ENCODE results near the gene DAPK3.
"Not testable (repeated sequence)": the region's sequence is repeated elsewhere in the genome, so short reads cannot be mapped to it uniquely, and the experiment has no call there.

Gene DAPK3

DNA sequence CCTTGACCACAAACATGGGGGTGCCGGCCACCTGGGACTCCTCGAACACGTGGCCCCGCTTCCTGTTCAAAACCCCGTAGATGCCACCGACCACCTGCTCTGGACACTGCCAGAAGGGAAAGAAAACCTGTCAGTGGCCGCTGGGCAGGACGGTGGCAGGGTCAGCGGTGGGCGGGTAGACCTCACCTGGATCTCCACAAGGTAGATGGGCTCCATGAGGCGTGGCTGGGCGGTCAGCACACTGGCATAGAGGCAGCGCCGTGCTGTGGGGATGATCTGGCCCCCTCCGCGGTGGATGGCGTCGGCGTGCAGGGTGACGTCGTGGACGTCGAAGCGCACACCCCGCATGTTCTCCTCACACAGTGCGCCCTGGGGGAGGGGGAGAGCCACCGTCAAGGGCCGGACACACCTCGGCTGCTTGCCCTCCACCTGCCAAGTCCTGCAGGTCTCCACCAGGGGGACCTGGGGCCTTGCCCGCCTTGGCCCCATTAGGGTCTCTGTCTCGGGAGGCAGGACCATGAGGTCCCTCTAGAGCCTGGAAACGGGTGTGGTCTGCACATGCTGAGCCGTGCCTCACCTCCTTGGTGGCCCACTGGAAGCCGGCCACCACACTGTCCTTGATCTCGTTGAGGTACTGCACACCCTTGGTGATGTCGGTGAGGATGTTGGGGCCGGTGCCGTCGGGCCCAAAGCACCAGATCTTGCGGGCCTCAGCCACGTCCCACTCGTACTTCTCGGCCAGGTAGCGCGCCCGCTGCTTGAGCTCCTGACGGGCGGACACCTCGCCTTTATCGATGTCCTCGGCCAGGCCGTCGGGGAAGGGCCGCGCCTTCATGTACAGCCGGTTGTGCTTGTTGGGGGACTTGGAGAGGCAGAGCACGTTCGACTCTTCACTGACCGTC lies 6.6 kb upstream of the DAPK3 start:
- no peak for DNase-seq

DNA sequence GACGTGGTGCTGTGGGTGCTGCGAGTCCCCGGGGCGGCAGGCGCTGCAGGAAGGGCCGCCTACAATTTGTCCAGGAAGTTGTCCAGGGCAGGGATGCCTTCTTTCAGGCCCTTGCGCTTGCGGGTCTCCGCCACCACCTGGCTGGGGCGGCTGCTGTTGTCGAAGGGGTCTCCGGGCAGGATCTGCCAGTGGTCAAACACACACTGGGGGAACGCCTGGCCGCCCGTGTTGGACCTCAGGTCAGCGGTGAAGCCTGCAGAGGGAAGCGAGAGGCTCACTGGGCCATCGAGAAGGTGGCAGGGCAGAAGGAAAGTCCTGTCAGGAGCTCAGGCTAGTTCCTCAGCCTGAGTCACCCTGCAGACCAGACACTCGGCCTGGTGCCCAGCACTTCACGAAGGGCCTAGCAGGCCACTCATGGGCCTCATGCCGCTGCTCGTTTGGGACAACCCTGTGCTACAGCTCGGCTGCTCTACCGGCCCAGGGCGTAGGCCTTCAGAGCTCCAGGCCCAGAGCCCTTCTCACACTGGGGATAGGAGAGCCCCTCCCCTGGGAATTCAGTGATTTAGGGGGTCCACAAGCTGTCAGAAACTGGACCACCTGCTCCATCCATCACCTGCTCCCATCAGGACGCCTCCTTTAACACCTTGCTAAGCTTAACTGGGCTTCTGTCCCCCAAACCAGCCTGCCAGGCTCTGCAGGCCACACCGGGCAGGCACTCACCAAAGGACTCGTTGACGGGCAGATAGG lies 5.8 kb upstream of the DAPK3 start:
- no peak for DNase-seq

DNA sequence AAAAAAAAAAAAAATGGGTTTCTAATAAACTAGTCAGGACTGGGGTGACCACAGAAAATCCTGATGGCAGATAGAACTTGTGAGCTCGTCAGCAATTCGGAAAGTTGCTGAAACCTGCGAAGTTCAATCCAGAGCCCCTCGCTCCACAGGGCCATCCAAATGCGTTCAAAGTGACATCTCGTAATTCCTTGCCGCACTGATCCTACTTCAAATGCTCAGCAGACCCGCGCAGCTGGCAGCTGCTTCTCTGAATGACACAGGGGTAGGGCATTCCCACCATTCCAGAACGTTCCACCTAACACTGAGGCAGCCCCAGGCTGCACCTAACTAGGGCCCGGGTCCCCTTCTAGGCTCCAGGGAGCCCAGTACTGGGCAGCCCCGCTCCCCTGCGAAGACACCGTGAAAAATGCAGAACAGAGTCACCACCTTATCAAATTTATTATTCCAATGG lies 4.8 kb upstream of the DAPK3 start:
- DNase-seq: no peak

DNA sequence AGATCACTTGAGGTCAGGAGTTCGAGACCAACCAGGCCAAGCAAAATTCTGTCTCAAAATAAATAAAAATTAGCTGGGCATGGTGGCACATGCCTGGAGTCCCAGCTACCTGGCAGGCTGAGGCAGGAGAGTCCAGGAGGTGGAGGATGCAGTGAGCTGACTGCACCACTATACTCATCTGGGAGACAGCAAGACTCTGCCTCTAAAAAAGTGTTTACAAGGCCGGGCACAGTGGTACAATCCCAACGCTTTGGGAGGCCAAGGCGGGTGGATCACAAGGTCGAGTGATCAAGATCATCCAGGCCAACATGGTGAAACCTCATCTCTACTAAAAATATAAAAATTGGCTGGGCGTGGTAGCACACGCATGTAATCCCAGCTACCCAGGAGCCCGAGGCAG lies 4.2 kb upstream of the DAPK3 start:
- no peak for DNase-seq

DNA sequence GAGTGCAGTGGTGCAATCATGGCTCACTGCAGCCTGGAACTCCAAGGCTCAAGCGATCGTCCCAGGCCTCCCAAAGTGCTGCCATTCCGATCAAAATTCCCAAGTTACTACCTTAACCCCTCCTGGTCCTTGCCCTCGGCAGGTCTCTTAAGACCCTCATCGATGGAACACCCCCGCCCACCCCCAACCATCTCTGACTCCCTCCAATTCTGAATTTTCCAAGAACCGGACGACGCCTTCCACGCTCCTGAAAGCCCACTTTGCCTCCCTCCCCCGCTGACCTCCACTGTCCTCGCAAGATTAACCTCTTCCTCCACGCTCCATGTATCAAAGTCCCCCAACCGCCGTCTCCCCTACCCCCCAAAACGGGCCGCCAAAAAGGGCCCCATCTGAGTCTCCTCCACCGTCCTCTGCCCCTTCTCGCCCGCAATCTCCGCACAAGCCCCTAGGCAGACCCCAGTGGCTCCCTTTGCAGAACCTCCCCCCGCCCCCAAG lies 539 bp downstream of the DAPK3 start:
- no peak for DNase-seq

DNA sequence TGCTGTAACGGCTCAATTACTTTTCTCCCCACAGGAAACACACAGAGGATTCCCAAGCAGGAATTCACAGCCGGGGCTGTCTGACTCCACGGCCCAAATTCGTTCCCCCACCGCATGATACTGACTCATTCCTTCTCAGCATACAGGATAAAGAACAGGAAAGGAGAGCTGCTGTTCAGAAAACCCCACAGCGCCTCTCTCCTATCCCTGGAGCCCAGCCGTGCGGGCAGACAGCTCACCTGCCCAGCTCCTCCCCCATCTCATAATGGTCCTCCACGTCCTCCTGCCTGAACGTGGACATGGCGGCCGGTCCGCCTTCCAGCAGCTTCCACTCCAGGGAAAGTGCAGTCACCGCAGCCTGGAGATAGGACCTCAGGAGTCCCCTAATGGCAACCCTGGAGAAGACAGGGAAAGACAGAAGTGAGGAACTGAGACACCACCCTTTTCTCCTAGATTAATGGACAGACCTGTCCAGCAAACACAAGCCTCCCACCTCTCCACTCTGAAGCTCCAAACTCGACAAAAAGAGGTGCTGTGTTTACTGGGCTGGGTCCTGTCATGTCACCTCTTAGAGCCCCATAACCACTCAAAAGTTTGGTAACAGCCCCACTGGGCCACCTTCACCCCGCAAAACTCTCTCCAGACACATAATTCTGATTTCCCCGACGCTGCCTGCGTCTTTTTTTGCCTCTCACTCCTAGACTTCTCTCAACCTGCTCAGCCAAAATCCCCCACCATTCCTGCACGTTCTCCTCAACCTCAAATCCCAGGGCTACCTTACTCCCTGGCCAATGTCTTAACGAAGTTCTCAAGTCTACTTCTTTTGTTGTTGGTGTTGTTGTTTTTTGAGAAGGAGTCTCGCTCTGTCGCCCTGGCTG lies 1.2 kb downstream of the DAPK3 start:
- DNase-seq: no peak

DNA sequence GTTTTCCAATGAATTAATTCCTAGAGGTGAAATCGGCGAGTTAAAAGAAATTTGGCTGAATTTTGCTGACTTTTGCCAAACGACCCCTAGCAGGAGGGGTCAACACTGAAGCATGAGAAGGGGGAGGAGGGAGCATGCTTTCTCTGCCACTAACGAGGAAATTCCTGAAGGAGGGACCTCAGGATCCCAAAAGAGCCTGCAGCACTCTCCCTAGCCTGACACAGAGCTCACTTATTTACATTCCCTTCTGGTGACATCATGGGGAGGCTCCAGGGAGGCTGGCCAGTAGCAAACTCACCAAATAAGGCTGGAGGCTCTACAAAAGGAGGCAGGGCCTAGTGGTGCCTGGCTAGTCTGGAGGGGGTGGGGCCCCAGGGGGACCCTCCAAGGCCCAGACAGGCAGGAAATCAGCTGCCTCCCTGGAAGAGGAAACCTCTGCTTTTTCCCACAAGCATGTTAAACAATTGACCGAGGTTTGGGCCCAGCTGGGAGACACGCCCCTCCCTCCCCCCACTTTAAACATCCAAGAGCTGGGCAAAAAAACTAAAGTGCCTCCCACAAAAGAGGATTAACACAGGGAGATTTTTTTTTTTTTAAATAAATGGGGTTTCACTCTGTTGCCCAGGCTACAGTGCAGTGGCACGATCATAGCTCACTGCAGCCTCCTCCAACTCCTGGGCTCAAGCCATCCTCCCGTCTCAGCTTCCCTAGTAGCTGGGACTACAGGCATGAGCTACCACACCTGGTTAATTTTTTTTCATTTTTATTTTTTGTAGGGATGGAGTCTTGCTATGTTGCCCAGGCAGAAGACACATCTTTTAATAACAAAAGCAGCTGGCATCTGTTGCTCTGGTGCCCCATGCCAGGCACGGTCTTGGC lies 2.1 kb downstream of the DAPK3 start:
- no peak for DNase-seq

DNA sequence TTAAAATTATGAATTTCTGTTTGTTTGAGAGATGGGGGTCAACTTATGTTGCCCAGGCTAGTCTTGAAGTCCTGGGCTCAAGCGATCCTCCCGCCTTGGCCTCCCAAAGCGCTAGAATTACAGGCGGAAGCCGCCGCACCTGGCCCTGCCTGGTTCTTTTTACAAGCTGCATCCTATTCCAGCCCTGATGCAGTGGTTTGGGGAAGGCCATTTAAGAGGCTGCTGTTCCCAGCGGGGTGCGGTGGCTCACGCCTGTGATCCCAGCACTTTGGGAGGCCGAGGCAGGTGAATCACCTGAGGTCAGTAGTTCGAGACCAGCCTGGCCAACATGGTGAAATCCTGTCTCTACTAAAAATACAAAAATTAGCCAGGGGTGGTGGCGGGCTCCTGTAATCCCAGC lies 2.9 kb downstream of the DAPK3 start:
- DNase-seq: not testable (repeated sequence)

DNA sequence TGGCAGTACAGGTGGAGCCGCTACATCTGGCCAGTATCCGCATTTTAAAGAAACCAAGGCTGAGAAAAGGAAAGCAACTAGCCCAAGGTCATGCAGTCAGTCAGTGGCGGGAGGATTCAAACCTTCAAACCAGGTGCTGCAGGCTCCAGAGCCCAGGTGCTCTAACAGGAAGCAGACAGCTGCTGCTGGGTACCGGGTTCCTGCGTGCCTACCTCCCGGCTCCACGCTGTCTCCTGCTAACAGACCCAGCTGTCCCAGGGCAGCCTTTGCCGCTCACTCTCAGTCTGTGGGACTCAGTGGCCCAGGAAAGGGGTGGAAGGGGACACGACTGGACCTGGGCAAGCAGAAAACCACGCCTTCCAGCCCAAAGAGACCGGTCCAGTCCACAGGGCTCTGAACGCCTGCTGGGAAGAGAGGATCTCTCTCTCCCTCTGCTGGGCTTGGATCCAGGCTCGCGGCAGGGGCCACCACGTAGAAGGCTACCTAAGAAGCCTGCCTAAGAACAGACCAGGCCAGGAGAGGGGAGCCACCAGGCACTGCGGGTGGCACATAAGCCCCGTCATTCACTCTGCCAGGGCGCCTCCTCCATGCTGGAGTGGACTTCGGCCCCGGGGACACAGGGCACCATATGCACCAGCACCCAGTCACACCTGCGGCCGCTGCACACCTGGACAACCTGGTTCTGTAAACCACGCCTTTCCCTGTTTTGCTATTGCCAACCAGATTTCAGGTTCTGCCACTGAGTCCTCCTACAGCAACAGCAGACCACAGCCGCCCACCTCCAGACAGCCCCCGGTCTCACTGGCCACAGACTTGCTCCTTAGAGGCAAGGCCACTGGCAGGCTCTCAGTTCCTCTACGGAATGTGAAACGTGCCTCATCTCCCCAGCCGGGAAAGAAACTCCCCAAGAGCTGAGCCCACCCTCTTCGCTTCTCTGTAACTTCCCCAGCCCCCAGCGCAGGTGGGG lies 4.6 kb downstream of the DAPK3 start:
- no peak for DNase-seq

DNA sequence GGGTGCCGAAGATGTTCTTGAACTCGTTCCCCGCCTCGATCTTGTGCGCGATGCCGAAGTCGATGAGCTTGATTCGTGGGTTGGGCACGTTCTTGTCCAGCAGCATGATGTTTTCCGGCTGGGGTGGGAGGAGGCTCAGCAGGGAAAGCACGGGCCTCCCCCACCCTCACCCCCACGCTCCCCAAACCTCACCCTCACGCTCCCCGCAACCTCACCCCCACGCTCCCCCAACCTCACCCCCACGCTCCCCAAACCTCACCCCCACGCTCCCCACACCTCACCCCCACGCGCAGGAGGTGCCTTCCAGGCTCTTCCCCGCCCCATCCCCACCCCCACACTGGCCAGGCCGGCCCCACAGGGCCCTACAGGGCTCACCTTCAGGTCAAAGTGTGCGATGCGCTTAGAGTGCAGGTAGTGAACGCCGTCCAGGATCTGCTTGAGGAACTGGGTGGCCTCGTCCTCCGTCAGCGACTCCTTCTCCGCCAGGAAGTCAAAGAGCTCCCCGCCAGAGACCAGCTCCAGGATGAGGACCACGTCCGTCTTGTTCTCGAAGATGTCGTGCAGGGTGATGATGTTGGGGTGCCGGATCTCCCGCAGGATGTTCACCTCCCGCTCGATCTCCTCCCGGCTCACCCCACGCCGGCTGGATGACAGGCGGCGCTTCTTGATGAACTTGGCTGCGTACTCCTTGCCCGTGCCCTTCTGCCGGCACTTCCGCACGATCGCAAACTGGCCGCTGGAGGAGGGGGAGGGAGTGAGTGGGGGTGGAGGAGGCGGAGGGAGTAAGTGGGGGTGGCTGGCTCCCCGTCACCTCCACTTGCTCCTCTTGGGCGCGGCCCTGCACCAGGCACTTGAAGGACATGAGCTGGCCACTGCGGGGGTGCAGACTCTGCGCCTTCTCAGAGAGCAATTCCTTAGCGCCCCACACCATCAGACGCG lies 6.4 kb downstream of the DAPK3 start:
- no peak for DNase-seq

DNA sequence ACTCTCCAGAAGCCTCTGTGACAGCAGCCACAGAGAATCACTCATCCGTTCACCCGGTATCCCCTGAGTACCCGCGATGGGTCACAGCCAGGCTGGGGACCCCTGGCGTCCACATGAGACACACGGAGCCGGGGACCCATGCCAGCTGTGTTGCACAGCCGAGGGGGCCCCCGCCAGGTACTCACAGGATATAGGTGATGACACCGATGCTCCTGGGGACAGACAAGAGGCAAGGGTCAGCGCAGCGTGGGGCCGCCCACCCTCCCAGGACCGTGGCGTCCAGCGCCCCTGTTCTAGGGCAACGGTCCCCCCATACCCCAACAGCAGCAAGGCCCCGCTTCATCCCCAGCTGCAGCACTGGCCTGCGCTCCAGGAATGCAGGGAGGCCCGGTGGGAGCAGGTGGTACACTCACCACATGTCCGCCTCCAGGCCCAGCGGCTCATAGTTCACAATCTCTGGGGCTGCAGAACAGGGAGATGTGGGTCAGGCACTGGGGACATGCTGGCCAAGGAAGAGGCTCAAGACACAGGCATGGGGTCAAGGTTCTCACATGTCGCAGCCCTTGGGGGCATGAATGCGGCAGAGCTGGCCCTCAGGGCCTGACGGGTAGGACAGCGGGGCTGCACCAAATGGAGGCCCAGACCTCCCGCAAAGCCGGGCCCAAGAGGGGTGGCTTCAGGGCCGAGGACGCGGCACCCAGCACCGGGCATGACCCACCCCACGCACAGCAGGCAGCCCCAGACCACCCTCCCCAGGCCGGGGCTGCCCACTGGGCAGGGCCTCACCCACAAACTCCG lies 7.2 kb downstream of the DAPK3 start:
- no peak for DNase-seq

DNA sequence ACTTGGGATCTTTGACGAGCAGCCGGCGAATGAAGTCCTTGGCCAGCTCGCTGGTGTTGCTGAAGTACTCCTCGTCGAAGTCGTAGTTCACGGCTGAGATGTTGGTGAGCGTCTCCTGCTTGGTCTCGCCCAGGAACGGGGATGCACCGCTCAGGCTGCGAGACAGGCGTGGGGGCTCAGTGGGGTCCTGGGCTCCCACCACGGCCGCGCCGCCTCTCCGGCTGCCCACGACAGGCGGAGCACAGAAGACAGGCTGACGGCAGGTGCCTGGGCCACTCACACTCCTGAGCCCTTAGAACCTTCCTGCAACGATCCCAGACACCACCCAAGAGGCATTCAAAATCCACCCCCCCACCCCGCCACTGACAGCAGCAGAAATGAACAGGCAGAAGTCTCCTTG lies 9.9 kb downstream of the DAPK3 start:
- no peak for DNase-seq

DNA sequence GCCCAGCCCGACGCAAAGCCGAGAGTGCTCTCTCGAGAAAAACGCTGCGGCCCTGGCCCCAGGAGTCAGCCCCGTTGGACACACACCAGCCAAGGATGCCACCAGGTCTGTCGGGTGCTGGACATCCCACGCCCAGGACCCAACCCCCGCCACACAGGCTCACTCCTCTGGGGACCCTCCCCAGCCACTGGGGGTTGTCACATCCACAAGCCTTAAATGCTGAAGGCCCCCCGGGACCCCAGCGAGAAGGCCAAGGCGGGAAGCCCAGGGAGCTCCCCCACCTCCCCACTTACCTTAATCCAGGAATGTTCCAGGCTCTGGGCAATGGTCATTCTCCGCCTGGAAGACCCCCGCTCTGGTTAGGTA lies 11.2 kb downstream of the DAPK3 start:
- no peak for DNase-seq

DNA sequence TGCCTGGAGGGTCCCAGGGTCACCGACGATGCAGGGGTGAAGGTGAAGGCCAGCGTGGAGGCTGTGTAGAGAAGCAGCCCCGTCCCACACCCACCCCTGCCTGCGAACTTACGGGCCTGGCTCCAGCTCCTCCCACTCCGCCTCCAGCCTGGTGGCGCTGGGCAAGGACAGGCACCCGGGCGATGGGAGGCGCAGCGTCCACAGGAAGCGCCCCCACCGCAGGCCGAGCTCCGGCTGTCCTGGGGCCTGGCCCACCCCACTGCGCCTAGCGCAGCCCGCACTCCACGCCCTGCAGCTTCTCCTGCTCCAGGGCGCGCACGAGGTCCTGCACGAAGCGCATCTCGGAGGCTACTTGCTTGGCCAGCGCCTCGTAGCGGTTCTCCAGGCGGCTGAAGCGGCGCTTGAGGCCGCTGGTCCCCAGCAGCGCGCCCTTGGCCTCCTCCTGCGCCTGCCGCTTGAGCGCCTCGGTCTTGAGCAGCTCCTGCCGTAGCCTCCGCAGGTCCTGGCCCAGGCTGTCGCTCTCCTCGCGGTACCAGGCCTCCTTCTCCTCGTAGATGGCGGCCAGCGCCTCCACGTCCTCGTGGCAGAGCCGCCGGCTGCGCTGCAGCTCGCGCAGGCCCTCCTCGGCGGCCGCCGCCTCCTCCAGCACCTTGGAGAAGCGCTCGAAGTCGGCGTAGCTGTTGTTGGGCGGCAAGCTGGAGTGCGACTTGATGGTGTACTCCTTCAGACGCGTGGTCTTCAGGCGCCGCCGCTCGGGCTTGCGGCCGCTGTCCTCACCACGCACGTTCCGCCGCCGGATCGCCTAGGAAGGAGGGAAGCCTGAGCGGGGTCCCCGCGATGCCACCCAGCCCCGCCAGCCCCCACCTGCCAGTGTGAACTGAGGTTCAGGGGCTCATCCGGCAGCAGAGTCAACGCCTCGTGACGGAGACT lies 11.8 kb downstream of the DAPK3 start:
- DNase-seq: no peak

DNA sequence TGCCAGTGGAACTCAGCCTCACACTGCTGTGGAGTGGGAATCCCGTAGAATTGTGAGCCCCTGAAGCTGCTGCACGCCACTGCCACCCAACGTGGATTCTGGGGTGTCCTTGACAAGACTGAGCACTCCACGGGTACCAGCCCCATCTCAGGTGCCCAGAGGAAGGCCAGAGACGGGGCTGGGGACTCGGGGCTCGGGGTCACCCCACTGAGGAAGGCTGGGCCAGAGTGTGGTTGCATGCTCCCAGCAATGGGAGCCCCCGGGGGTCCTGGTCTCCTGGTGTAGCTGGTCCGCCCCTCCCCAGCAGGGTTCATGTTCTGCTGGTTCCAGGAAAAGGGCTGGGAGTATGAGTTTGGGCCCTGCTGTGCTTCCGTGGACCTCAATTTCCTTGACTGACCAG lies 15.2 kb downstream of the DAPK3 start:
- no peak for DNase-seq

DNA sequence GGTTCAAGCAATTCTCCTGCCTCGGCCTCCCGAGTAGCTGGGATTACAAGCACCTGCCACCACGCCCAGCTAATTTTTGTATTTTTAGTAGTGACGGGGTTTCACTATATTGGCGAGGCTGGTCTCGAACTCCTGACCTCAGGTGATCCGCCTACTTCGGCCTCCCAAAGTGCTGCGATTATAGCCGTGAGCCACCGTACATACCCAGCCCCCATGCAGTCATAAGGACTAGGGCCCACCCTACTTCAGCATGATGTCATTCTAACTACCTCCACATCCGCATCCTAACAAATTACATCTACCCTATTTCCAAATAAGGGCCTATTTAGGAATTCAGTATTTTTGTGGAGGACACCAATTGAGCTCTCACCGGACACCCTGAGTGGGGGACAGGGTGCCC lies 15.6 kb downstream of the DAPK3 start:
- not testable (repeated sequence) for DNase-seq

DNA sequence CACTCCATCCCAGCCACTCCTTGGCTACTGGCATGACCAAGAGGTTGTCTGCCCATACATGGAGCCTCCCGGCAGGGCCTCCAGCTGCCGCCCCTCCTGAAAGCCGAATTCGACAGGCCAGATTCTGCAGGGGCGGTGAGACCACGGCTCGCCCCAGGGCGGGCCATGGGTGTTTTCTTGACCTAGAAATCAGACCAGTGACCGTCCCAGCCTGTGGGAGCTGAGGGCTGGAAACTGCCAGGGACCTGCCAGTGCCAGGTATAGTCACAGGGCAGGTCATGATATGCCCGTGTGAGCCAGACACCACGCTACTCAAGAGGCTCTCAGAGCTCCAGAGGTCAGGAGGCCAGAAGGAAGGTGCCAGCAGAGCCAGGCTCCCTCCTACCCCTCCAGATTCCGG lies 16.8 kb downstream of the DAPK3 start:
- DNase-seq: no peak

Measured in COR-L47 (cell line).